ENCODE data around the gene SLC1A3.

SLC1A3 gene

GRCh38 chr5:36619012-36619635 lies 12.7 kb downstream of the SLC1A3 start:
- no peak overlapping the region for H3K4me3 ChIP-seq (ENCODE audit: low read depth, low read length)
- TF ChIP-seq, protein P1, sequence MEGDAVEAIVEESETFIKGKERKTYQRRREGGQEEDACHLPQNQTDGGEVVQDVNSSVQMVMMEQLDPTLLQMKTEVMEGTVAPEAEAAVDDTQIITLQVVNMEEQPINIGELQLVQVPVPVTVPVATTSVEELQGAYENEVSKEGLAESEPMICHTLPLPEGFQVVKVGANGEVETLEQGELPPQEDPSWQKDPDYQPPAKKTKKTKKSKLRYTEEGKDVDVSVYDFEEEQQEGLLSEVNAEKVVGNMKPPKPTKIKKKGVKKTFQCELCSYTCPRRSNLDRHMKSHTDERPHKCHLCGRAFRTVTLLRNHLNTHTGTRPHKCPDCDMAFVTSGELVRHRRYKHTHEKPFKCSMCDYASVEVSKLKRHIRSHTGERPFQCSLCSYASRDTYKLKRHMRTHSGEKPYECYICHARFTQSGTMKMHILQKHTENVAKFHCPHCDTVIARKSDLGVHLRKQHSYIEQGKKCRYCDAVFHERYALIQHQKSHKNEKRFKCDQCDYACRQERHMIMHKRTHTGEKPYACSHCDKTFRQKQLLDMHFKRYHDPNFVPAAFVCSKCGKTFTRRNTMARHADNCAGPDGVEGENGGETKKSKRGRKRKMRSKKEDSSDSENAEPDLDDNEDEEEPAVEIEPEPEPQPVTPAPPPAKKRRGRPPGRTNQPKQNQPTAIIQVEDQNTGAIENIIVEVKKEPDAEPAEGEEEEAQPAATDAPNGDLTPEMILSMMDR (IDR thresholded peaks at IDR 0.05; ENCODE audit: borderline replicate concordance, insufficient read depth, low read depth, low read length): no peak

GRCh38 chr5:36621985-36622384 lies 15.6 kb downstream of the SLC1A3 start:
- TF ChIP-seq, protein P1 (IDR thresholded peaks at IDR 0.05; ENCODE audit: borderline replicate concordance, insufficient read depth, low read depth, low read length): no peak
- H3K4me3 ChIP-seq (ENCODE audit: low read depth, low read length): no peak overlapping the region

DNA sequence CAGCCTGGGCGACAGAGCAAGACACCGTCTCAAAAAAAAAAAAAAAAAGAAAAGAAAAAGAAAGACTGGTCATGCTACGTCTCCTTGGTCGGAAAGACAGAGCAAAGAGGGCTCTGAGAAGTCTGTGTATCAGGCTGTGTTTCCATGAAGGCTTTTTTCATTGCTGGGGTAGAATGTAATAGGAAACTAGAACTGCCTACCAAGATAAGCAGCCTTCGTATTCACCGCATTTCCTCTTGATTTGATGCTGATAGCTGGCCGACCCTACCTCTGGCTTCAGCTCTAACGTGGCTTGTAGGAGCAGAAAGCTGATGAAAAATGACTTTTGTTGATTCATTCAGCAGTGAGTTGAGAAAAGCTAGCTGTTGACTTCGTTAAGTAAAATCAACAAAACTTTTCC lies 17.4 kb downstream of the SLC1A3 start:
- TF ChIP-seq, protein P1 (IDR thresholded peaks at IDR 0.05; ENCODE audit: borderline replicate concordance, insufficient read depth, low read depth, low read length): no peak
- H3K4me3 ChIP-seq (ENCODE audit: low read depth, low read length): no peak overlapping the region

- TF ChIP-seq, protein P1 (IDR thresholded peaks at IDR 0.05; ENCODE audit: borderline replicate concordance, insufficient read depth, low read depth, low read length): no peak
- no peak overlapping the region for H3K4me3 ChIP-seq (ENCODE audit: low read depth, low read length)
These were observed 17.9 kb downstream of the SLC1A3 start for GRCh38 chr5:36624277-36624676.

- no peak overlapping the region for H3K4me3 ChIP-seq (ENCODE audit: low read depth, low read length)
- TF ChIP-seq, protein P1 (IDR thresholded peaks at IDR 0.05; ENCODE audit: borderline replicate concordance, insufficient read depth, low read depth, low read length): no peak
These were observed 22.3 kb downstream of the SLC1A3 start for GRCh38 chr5:36628695-36629094.

DNA sequence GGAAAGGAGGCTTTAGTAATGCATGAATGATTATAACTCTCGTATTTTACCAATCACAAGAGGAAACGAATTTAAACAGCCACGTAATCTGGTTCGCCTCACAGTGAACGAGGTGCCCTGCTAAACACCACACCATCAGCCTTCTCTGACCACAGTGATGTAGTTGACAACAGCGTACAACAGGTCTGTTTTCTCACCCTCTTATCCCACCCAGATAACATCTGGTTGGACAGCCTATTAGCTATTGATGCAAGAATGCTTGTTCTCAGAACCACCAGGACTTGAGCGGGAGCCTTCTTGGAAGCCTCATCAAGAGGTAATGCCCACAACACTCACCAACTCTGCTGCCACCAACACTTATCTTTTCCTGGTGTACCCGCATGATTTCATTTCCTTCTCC lies 23.3 kb downstream of the SLC1A3 start:
- H3K4me3 ChIP-seq (ENCODE audit: low read depth, low read length): no peak overlapping the region
- TF ChIP-seq, protein P1 (IDR thresholded peaks at IDR 0.05; ENCODE audit: borderline replicate concordance, insufficient read depth, low read depth, low read length): no peak

All from GM12875 (cell line).